ENCODE data around the gene NOS3. TPM values are rescaled to one million over a fixed set of nuclear protein-coding genes. Genes with fewer than 3 reads are reported as not detected.
A peak's percentile ranks its signal among the peaks of the same experiment; 100 is the strongest.

NOS3 gene
- total RNA-seq, 1 donor from 2014 or later: 12.6 TPM

GRCh38 chr7:151005566-151005965, 14.7 kb downstream of the NOS3 start:
- Histone ChIP-seq H3K9me3 (replicated peaks) (no peaks in the 10 kb centered on the region), H3K4me3 (no peak overlapping the region), H3K4me1 (peaks cover 45% of the 10 kb centered on the region), H3K27me3 (ENCODE audit: low read depth) (no peaks in the 10 kb centered on the region), H3K27ac (replicated peaks) (no peak overlapping the region), H3K36me3 (peaks cover 7% of the 10 kb centered on the region)
- intact Hi-C loops (cut with micrococcal nuclease): no loop called here
- no peak for TF ChIP-seq CTCF (IDR thresholded peaks at IDR 0.05; ENCODE audit: borderline replicate concordance)
- DNase-seq: no peak

- peak overlapping the region; percentile 79 for H3K27ac ChIP-seq (replicated peaks)
- H3K4me1 ChIP-seq: peaks cover 53% of the 10 kb centered on the region
- H3K36me3 ChIP-seq: peaks cover 4% of the 10 kb centered on the region
- no peak for TF ChIP-seq CTCF (IDR thresholded peaks at IDR 0.05; ENCODE audit: borderline replicate concordance)
- intact Hi-C loops (cut with micrococcal nuclease): no loop called here
- no peaks in the 10 kb centered on the region for H3K9me3 ChIP-seq (replicated peaks)
- no peak for DNase-seq
- no peaks in the 10 kb centered on the region for H3K27me3 ChIP-seq (ENCODE audit: low read depth)
- peak overlapping the region; percentile 5 for H3K4me3 ChIP-seq
Measured at GRCh38 chr7:151006590-151007300, 15.9 kb downstream of the NOS3 start.

- no peak for TF ChIP-seq CTCF (IDR thresholded peaks at IDR 0.05; ENCODE audit: borderline replicate concordance)
- Histone ChIP-seq H3K27me3 (ENCODE audit: low read depth) (peaks cover 3% of the 10 kb centered on the region), H3K9me3 (replicated peaks) (no peaks in the 10 kb centered on the region), H3K4me1 (peaks cover 60% of the 10 kb centered on the region), H3K27ac (replicated peaks) (peak overlapping the region; percentile 79), H3K4me3 (no peak overlapping the region), H3K36me3 (peaks cover 4% of the 10 kb centered on the region)
- DNase-seq: no peak
- intact Hi-C loops (cut with micrococcal nuclease): no loop called here
Measured at GRCh38 chr7:151007469-151007898, 16.7 kb downstream of the NOS3 start.

- Histone ChIP-seq H3K4me3 (peak overlapping the region; percentile 47), H3K9me3 (replicated peaks) (no peaks in the 10 kb centered on the region), H3K4me1 (peaks cover 67% of the 10 kb centered on the region), H3K36me3 (peaks cover 4% of the 10 kb centered on the region), H3K27me3 (ENCODE audit: low read depth) (peaks cover 7% of the 10 kb centered on the region), H3K27ac (replicated peaks) (peak overlapping the region; percentile 79)
- intact Hi-C loops (cut with micrococcal nuclease): no loop called here
- TF ChIP-seq CTCF (IDR thresholded peaks at IDR 0.05; ENCODE audit: borderline replicate concordance): no peak
- DNase-seq: no peak
Measured at GRCh38 chr7:151008143-151008510, 17.3 kb downstream of the NOS3 start.

GRCh38 chr7:151008511-151009323, 17.9 kb downstream of the NOS3 start:
- Histone ChIP-seq H3K27ac (replicated peaks) (peak overlapping the region; percentile 79), H3K36me3 (peaks cover 4% of the 10 kb centered on the region), H3K4me1 (peaks cover 72% of the 10 kb centered on the region), H3K4me3 (peak overlapping the region; percentile 47), H3K9me3 (replicated peaks) (no peaks in the 10 kb centered on the region), H3K27me3 (ENCODE audit: low read depth) (peaks cover 13% of the 10 kb centered on the region)
- DNase-seq: peak; percentile 74
- intact Hi-C loops (cut with micrococcal nuclease): no loop called here
- TF ChIP-seq CTCF (IDR thresholded peaks at IDR 0.05; ENCODE audit: borderline replicate concordance): peak; percentile 85

All from left ventricle myocardium inferior (tissue), 1 donor.